VCaP (cell line): Measurements from ENCODE around the gene C5orf24.

Experiments used
- H3K27ac ChIP-seq: fragments of 450-650 bp; 2 replicates; pipeline ENCODE4 v1.5.1; 2017
- CTCF ChIP-seq: fragments of 450-650 bp; conservative IDR thresholded peaks from 2 replicates; pipeline ENCODE4 v1.5.1; 2017; ENCODE audit warnings: mild to moderate bottlenecking, moderate library complexity

The C5orf24 gene

GRCh38 chr5:134904610-134905245 lies 59.0 kb downstream of the C5orf24 start, which contains the start of gene PCBD2:
Gene PCBD2 (plus strand): TSS chr5:134905131. CDS start chr5:134905140, 9 bp downstream.
- peak within 1 kb of the TSS; percentile 98 for H3K27ac ChIP-seq
- peak; percentile 96 for TF ChIP-seq CTCF

- peak overlapping the region; percentile 98 for H3K27ac ChIP-seq
- TF ChIP-seq CTCF: peak; percentile 77
These were observed 59.7 kb downstream of the C5orf24 start for GRCh38 chr5:134905246-134905996.

GRCh38 chr5:134906811-134907210 lies 61.0 kb downstream of the C5orf24 start:
- TF ChIP-seq CTCF: no peak
- peak overlapping the region; percentile 98 for H3K27ac ChIP-seq
